Astrocyte of the spinal cord (primary cell): Measurements from ENCODE around the gene PNPLA1.

ENCODE experiments used
- DNase-seq: peaks from one replicate; pipeline ENCODE4 v3.0.0; 2011; ENCODE audit warnings: low read depth, low spot score
- H3K4me3 ChIP-seq: 2 replicates; pipeline ENCODE4 v1.5.1; 2011; ENCODE audit warnings: low read depth, mild to moderate bottlenecking, low read length, moderate library complexity
- in situ Hi-C: cut with HindIII; loops from 2 replicates; pipeline ENCODE4 v1.10.0; 2017; ENCODE audit warnings: low sequenced_read_pairs
- TF ChIP-seq, protein P1 (sequence below): IDR thresholded peaks from 2 replicates; pipeline ENCODE4 v1.5.1; 2012; ENCODE audit warnings: low read depth, mild to moderate bottlenecking, low read length, inconsistent platforms

PNPLA1 gene

DNA sequence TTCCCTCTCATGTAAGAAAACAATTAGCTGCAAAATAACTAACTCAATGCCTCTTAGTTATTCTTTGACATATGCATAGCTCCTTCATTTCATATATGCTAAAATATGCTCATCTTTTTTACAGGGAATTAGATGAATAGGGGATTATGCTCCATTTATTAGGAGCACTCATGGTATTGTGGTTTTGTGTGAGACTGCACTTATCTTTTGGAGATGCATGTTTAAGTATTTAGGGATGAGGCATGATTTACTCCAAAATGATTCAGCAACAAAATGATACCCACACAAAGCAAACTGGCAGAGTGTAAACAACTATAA is 58.0 kb downstream of the PNPLA1 start:
- DNase-seq = no peak
- in situ Hi-C loops = no loop called here
- TF ChIP-seq, protein P1, sequence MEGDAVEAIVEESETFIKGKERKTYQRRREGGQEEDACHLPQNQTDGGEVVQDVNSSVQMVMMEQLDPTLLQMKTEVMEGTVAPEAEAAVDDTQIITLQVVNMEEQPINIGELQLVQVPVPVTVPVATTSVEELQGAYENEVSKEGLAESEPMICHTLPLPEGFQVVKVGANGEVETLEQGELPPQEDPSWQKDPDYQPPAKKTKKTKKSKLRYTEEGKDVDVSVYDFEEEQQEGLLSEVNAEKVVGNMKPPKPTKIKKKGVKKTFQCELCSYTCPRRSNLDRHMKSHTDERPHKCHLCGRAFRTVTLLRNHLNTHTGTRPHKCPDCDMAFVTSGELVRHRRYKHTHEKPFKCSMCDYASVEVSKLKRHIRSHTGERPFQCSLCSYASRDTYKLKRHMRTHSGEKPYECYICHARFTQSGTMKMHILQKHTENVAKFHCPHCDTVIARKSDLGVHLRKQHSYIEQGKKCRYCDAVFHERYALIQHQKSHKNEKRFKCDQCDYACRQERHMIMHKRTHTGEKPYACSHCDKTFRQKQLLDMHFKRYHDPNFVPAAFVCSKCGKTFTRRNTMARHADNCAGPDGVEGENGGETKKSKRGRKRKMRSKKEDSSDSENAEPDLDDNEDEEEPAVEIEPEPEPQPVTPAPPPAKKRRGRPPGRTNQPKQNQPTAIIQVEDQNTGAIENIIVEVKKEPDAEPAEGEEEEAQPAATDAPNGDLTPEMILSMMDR = no peak

DNA sequence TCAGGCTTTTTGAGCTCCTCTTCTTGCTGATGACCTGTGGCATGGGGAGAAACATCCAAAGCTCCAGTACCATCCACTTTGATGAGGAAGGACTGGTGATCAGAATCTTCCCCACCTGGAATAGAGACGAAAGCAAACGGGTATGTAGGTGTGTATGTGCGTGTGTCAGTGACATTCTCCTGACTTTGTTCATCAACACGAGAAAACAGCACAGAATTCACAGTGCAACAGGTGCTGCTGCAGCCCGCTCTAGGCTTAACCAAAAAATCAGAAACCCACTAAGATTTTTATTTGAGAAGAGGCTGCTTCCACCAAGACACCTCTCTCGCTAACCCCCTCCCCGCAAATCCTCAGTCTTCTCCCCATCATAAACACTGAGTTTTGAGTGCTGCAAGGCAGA is 58.7 kb downstream of the PNPLA1 start:
- H3K4me3 ChIP-seq = no peak overlapping the region
- TF ChIP-seq, protein P1 = no peak
- in situ Hi-C loops = no loop called here
- no peak for DNase-seq

More for the DNA sequence above, 58.0 kb downstream of the PNPLA1 start:
- no peak overlapping the region for H3K4me3 ChIP-seq

DNA sequence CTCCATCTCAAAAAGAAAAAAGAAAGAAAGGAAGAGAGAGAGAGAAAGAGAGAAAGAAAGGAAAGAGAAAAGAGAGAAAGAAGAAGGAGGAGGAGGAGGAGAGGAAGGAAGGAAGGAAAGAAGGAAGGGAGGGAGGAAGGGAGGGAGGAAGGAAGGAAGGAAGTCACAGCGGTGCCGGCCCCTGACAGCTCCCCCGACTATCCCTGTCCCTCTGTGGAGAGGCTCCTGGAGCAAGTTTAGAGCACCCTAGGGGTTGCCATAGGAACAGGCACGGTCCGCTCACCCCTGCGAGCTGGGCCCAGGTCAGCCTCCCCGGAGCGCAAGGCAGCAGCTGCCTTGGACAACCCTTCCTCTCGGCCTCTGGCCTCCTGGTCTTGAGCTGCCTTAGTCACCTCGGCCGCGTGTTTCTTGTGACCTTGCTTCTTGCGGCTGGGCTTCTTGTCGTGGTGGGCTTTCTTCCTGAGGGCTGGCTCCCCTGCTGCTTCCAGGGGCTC is 60.0 kb downstream of the PNPLA1 start:
- in situ Hi-C loops = no loop called here
- no peak for DNase-seq
- TF ChIP-seq, protein P1 = no peak

DNA sequence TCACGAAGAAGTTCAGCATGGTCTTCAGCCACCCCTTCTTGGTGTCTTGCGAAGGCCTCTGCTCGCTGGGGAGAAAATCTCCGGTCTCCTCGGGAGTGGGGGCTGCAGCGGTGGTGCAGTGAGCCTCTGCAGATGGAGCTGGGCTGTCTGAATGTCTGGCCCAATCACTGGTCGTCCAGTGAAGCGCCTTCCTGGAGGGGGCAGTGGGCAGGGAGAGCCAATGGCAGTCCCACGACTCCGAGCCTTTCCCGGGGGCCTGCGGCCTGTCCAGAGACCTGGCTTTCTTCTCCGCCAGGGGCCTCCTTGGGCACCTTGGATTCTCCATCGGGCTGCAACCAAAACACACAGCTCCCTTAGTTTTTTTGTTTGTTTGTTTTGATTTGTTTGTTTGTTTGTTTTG is 60.5 kb downstream of the PNPLA1 start:
- no peak overlapping the region for H3K4me3 ChIP-seq
- TF ChIP-seq, protein P1 = no peak
- no peak for DNase-seq
- in situ Hi-C loops = no loop called here

More for the DNA sequence above, 60.0 kb downstream of the PNPLA1 start:
- no peak overlapping the region for H3K4me3 ChIP-seq

DNA sequence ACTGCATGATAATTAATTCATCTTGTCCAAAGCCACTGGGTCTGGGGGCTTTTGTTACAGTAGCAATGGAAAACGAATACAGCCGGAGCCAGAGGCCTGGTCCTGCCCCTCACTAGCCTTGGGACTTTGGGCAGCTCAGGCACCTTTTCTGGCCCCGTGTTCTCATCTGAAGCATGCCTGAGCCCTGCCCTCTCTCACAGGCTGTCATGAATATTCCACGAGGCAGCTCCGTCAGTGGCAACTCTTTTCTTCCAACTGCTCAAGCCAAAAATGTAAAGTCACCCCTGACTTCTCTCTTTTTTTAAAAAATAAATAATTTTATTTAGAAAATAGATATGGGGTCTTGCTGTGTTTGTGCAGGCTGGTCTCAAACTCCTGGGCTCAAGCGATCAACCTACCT is 61.5 kb downstream of the PNPLA1 start:
- TF ChIP-seq, protein P1 = no peak
- no peak overlapping the region for H3K4me3 ChIP-seq
- DNase-seq = no peak
- in situ Hi-C loops = no loop called here

DNA sequence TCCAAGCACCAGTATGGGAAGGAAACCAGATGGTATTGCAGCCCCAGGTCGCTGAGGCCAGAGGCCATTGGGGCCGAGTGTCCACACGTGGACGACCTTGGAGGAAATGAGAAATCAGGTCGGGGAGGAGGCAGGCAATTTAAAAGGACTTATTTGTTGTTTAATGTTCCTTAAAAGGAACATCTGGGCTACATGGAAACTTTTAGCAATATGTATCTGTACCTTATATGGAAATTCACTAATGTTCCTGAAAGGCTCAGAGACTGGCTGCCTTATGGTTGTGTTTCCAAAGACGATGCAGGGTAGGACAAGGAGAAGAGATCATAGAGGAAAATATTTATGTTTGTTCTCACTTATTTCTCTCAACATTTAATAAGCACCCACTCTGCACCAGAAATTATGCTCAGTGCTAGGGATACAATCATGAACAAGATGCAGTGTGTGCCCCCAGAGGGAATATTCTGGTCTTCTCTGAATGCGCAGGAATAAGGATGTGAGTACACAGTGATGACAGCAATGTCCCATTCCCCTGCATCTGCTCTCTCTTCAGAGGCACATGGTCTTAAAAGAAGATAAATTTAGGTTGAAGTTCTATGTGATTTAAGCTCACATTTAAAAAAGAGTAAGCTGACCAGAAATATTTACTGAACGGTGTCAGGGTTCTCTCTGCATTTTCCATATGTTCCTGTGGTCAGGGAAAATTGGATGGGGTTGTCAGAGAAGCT is 63.5 kb downstream of the PNPLA1 start:
- TF ChIP-seq, protein P1 = no peak
- in situ Hi-C loops = no loop called here
- no peak overlapping the region for H3K4me3 ChIP-seq
- no peak for DNase-seq
